K562 (cell line): ENCODE results near the gene SYT7. TPM values are rescaled to one million over a fixed set of nuclear protein-coding genes. Genes with fewer than 3 reads are reported as not detected.

Source experiments
- CBX2 ChIP-seq: fragments of 200-600 bp; sonication (generic); IDR thresholded peaks from one replicate; pipeline ENCODE4 v1.6.1; 2012; ENCODE audit warnings: mild to moderate bottlenecking, low read length, inconsistent platforms; ENCODE audit not compliant: insufficient read depth, poor library complexity, severe bottlenecking
- CUX1 ChIP-seq: fragments of 200-800 bp; sonication (Bioruptor generic); IDR thresholded peaks from 2 replicates; pipeline ENCODE4 v1.6.1; 2016; ENCODE audit warnings: missing genetic modification characterization, missing compliant biosample characterization
- E2F6 ChIP-seq, 2 experiments: IDR thresholded peaks; 2 replicates each; pipeline ENCODE4 v1.6.1; 2011; ENCODE audit warnings: borderline replicate concordance in 1 of 2, control low read depth in 1 of 2, low read depth in 1 of 2, low read length in 1 of 2, mild to moderate bottlenecking in 1 of 2, mixed read lengths in 1 of 2, moderate library complexity in 1 of 2; ENCODE audit not compliant: insufficient read depth in 1 of 2, insufficient read length in 1 of 2, poor library complexity in 1 of 2, severe bottlenecking in 1 of 2; ENCODE audit errors: extremely low read depth in 1 of 2
- HMG20A ChIP-seq: fragments of 450-650 bp; formaldehyde crosslinking; conservative IDR thresholded peaks from 2 replicates; pipeline ENCODE4 v1.4.0; 2020; ENCODE audit warnings: mild to moderate bottlenecking, mixed read lengths
- HMGXB4 ChIP-seq: sonication (generic); formaldehyde crosslinking; IDR thresholded peaks from 2 replicates; pipeline ENCODE4 v1.8.1; 2023; ENCODE audit warnings: mild to moderate bottlenecking, missing genetic modification reagents
- IRF2 ChIP-seq: sonication (generic); formaldehyde crosslinking; IDR thresholded peaks from 2 replicates; pipeline ENCODE4 v1.8.1; 2022; ENCODE audit warnings: mild to moderate bottlenecking, missing genetic modification reagents
- MYBL2 ChIP-seq, 2 experiments: fragments of 450-650 bp in 1 of 2; sonication (generic) in 1 of 2; formaldehyde crosslinking in 1 of 2; IDR thresholded peaks; 2 replicates each; pipeline versions ENCODE4 v1.6.1 to v1.8.1; 2017 to 2022; ENCODE audit warnings: borderline replicate concordance in 1 of 2, inconsistent platforms in 1 of 2, low read depth in 1 of 2, mild to moderate bottlenecking in 1 of 2, missing genetic modification reagents in 1 of 2, moderate library complexity in 1 of 2
- NCOA1 ChIP-seq: fragments of 450-650 bp; IDR thresholded peaks from 2 replicates; pipeline ENCODE4 v1.6.1; 2016; ENCODE audit warnings: low read depth
- PYGO2 ChIP-seq: fragments of 450-650 bp; IDR thresholded peaks from 2 replicates; pipeline ENCODE4 v1.6.1; 2016; ENCODE audit warnings: mild to moderate bottlenecking, missing genetic modification characterization, moderate library complexity, missing compliant biosample characterization
- SIN3A ChIP-seq, 2 experiments: fragments of 150-350 bp in 1 of 2; IDR thresholded peaks; 2 replicates each; pipeline ENCODE4 v1.6.1; 2011 to 2016; ENCODE audit warnings: borderline replicate concordance in 2 of 2, low read depth in 2 of 2, low read length in 2 of 2, mild to moderate bottlenecking in 2 of 2, moderate library complexity in 2 of 2; ENCODE audit not compliant: control insufficient read depth in 1 of 2
- SMARCA5 ChIP-seq: fragments of 450-650 bp; IDR thresholded peaks from 2 replicates; pipeline ENCODE4 v1.6.1; 2016
- U2AF2 ChIP-seq: fragments of 200-400 bp; formaldehyde crosslinking; optimal IDR thresholded peaks from 2 replicates; pipeline ENCODE3; 2017; ENCODE audit warnings: low read depth, mild to moderate bottlenecking, low read length
- ZBTB33 ChIP-seq: sonication (generic); formaldehyde crosslinking; IDR thresholded peaks from 2 replicates; pipeline ENCODE4 v1.8.1; 2023; ENCODE audit warnings: mild to moderate bottlenecking, missing genetic modification reagents
- ZNF175 ChIP-seq: fragments of 200-800 bp; sonication (Bioruptor generic); IDR thresholded peaks from 2 replicates; pipeline ENCODE4 v1.6.1; 2016; ENCODE audit warnings: low read depth, mild to moderate bottlenecking, missing genetic modification characterization, missing compliant biosample characterization
- ZNF3 ChIP-seq: fragments of 250-450 bp; sonication (Bioruptor Pico); IDR thresholded peaks from 2 replicates; pipeline ENCODE4 v1.5.0; 2021; ENCODE audit warnings: mild to moderate bottlenecking, moderate library complexity
- polyA plus RNA-seq, 8 experiments: library from polyadenylated mRNA; depleted of rRNA in 4 of 8; stranded (reverse) in 5 of 8; unstranded in 3 of 8; fragments of >200 nt; fragmentation: Nextera tagmentation in 2 of 8; fragmentation: Illumina TruSeq in 1 of 8; extraction: Ambion mirVana in 2 of 8; extraction: Trizol in 1 of 8; gene quantifications; 2 replicates each; pipeline versions ENCODE4 v1.2.1 to v1.2.3, GENCODE V29; 2011 to 2014; ENCODE audit warnings: inconsistent platforms in 1 of 8, missing spikeins in 1 of 8
- total RNA-seq, 7 experiments: library from RNA; depleted of rRNA in 6 of 7; stranded (reverse); fragments of >200 nt in 6 of 7; fragmentation: Illumina TruSeq in 2 of 7; extraction: Trizol in 2 of 7; gene quantifications; 2 replicates each; pipeline versions ENCODE4 v1.2.1 to v1.2.3, GENCODE V29; 2011 to 2021; ENCODE audit warnings: low replicate concordance in 1 of 7

Gene SYT7
- total and polyA plus RNA-seq, 9 of the 15 experiments (the other 6 are each of a cell fraction or from before 2014, with no cell fraction given): 0.01 to 0.51 (median 0.16) TPM; not detected in 1

- TF ChIP-seq ZNF175 (peak; percentile 98), SMARCA5 (peak; percentile 46; the same call in 1 of the 2 replicates), HMG20A (CRISPR knock-in tag) (no peak), SIN3A (IDR thresholded peaks at IDR 0.05; ENCODE audit: borderline replicate concordance in 2 of 2, control insufficient read depth in 1 of 2, low read depth in 2 of 2, low read length in 2 of 2) (peak; percentile 100), NCOA1 (peak; percentile 100), ZNF3 (CRISPR knock-in tag) (no peak), CUX1 (no peak), ZBTB33 (CRISPR knock-in tag) (peak; percentile 99), HMGXB4 (CRISPR knock-in tag) (peak; percentile 100), U2AF2 (no peak), CBX2 (no peak), IRF2 (peak; percentile 99), MYBL2 (IDR thresholded peaks at IDR 0.05; ENCODE audit: low read depth) (no peak), MYBL2 (CRISPR knock-in tag; IDR thresholded peaks at IDR 0.05; ENCODE audit: borderline replicate concordance) (peak; percentile 35; the same call in 1 of the 2 replicates), PYGO2 (tag) (no peak), E2F6 (IDR thresholded peaks at IDR 0.05; ENCODE audit: borderline replicate concordance in 1 of 2, extremely low read depth in 1 of 2, insufficient read depth in 1 of 2, insufficient read length in 1 of 2, low read depth in 1 of 2, low read length in 1 of 2, poor library complexity in 1 of 2, severe bottlenecking in 1 of 2) (peak in 1 of 2 experiments; percentile 47)
Measured at GRCh38 chr11:61567286-61568061, 13.4 kb downstream of the SYT7 start (continued).
